ENCODE measurements around the gene EIF4G3. TPM values are rescaled to one million over a fixed set of nuclear protein-coding genes. Genes with fewer than 3 reads are reported as not detected.
A peak's percentile ranks its signal among the peaks of the same experiment; 100 is the strongest.

The EIF4G3 gene
- total and polyA plus RNA-seq, 10 of the 15 experiments (the other 5 are each of a cell fraction or from before 2014, with no cell fraction given) = 7.4 to 45.1 (median 29.1) TPM

- in situ Hi-C loops (cut with MboI) = no loop called here
- SMC1A ChIA-PET (ENCODE audit: uncharacterized antibody, unreplicated experiment) = no interaction called here
- no peak for TF ChIP-seq MTA3 (IDR thresholded peaks at IDR 0.05; ENCODE audit: borderline replicate concordance, low read length)
- TF ChIP-seq SUPT20H (IDR thresholded peaks at IDR 0.05; ENCODE audit: borderline replicate concordance, control insufficient read depth, low read depth, low read length) = no peak
- TF ChIP-seq BHLHE40 (IDR thresholded peaks at IDR 0.05; ENCODE audit: borderline replicate concordance in 1 of 2, low read depth in 2 of 2, low read length in 1 of 2) = no peak
- TF ChIP-seq, protein P1, sequence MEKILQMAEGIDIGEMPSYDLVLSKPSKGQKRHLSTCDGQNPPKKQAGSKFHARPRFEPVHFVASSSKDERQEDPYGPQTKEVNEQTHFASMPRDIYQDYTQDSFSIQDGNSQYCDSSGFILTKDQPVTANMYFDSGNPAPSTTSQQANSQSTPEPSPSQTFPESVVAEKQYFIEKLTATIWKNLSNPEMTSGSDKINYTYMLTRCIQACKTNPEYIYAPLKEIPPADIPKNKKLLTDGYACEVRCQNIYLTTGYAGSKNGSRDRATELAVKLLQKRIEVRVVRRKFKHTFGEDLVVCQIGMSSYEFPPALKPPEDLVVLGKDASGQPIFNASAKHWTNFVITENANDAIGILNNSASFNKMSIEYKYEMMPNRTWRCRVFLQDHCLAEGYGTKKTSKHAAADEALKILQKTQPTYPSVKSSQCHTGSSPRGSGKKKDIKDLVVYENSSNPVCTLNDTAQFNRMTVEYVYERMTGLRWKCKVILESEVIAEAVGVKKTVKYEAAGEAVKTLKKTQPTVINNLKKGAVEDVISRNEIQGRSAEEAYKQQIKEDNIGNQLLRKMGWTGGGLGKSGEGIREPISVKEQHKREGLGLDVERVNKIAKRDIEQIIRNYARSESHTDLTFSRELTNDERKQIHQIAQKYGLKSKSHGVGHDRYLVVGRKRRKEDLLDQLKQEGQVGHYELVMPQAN (conservative IDR thresholded peaks at IDR 0.05) = no peak
- no peak for TF ChIP-seq BCLAF1 (IDR thresholded peaks at IDR 0.05)
- no peak for TF ChIP-seq BRCA1 (IDR thresholded peaks at IDR 0.05; ENCODE audit: low read depth, low read length)
- no peak for TF ChIP-seq ATF3 (IDR thresholded peaks at IDR 0.05; ENCODE audit: borderline replicate concordance, extremely low read depth, low read depth, low read length)
- TF ChIP-seq SIN3A (IDR thresholded peaks at IDR 0.05; ENCODE audit: low read depth, low read length) = no peak
- no peak for TF ChIP-seq SMAD5 (IDR thresholded peaks at IDR 0.05; ENCODE audit: low read depth)
- TF ChIP-seq, protein P2, sequence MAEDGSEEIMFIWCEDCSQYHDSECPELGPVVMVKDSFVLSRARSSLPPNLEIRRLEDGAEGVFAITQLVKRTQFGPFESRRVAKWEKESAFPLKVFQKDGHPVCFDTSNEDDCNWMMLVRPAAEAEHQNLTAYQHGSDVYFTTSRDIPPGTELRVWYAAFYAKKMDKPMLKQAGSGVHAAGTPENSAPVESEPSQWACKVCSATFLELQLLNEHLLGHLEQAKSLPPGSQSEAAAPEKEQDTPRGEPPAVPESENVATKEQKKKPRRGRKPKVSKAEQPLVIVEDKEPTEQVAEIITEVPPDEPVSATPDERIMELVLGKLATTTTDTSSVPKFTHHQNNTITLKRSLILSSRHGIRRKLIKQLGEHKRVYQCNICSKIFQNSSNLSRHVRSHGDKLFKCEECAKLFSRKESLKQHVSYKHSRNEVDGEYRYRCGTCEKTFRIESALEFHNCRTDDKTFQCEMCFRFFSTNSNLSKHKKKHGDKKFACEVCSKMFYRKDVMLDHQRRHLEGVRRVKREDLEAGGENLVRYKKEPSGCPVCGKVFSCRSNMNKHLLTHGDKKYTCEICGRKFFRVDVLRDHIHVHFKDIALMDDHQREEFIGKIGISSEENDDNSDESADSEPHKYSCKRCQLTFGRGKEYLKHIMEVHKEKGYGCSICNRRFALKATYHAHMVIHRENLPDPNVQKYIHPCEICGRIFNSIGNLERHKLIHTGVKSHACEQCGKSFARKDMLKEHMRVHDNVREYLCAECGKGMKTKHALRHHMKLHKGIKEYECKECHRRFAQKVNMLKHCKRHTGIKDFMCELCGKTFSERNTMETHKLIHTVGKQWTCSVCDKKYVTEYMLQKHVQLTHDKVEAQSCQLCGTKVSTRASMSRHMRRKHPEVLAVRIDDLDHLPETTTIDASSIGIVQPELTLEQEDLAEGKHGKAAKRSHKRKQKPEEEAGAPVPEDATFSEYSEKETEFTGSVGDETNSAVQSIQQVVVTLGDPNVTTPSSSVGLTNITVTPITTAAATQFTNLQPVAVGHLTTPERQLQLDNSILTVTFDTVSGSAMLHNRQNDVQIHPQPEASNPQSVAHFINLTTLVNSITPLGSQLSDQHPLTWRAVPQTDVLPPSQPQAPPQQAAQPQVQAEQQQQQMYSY (CRISPR knock-in tag; IDR thresholded peaks at IDR 0.05) = no peak
- TF ChIP-seq ETV6 (conservative IDR thresholded peaks at IDR 0.05 in 1 of 2, IDR thresholded peaks at IDR 0.05 in 1 of 2; ENCODE audit: borderline replicate concordance in 1 of 2, low read depth in 1 of 2) = no peak
- no peak for TF ChIP-seq SREBF2 (IDR thresholded peaks at IDR 0.05; ENCODE audit: low read length)
- no peak for TF ChIP-seq CREM (IDR thresholded peaks at IDR 0.05; ENCODE audit: low read depth)
Observed at GRCh38 chr1:21098186-21098915, 78.3 kb downstream of the EIF4G3 start.

More at GRCh38 chr1:21098186-21098915, 78.3 kb downstream of the EIF4G3 start:
- no peaks in the 10 kb centered on the region; the same call in 1 of the 2 replicates for H3K79me2 ChIP-seq (ENCODE audit: control insufficient read depth, insufficient read depth, low read length)
- no peak overlapping the region for H3K4me3 ChIP-seq
- no peak overlapping the region for H3K27ac ChIP-seq (ENCODE audit: control insufficient read depth, insufficient read depth)
- ChIA-PET POLR2A (interaction anchor here (0.6 kb wide), 1 partner anchor 676 kb away, joined by 5 read pairs; no protein-coding TSS in a partner anchor), RAD21 (ENCODE audit: unreplicated experiment) (no interaction called here), CTCF (interaction anchor here (0.7 kb wide), 1 partner anchor 105 kb away, joined by 3 read pairs; no protein-coding TSS in a partner anchor)
- H2AFZ ChIP-seq (ENCODE audit: control insufficient read depth, low read depth, low read length) = no peak overlapping the region
- FAIRE-seq (peak; percentile 27), DNase-seq (ENCODE audit: low read depth, low spot score) (no peak), ATAC-seq (no peak)
- peaks cover 3% of the 10 kb centered on the region; the same call in 1 of the 2 replicates for H3K4me1 ChIP-seq (ENCODE audit: control insufficient read depth, insufficient read depth, low read length)
- H3K9me3 ChIP-seq (replicated peaks; ENCODE audit: control insufficient read depth, insufficient read depth, low read length) = no peaks in the 10 kb centered on the region; the same call in 1 of the 3 replicates
- peaks cover 0 to 5% of the 10 kb centered on the region in 2 experiments; a peak in 2 of 4 replicates for H3K36me3 ChIP-seq (ENCODE audit: control insufficient read depth in 2 of 2, insufficient read depth in 2 of 2, low read length in 1 of 2)
- no peak overlapping the region for H3K9ac ChIP-seq (ENCODE audit: control insufficient read depth, insufficient read depth, low read length)
- WGBS (ENCODE audit: insufficient coverage, insufficient replicate concordance, low lambda C conversion rate, missing lambda C conversion rate) = 98% methylated on average over 3 of the region's 5 CpGs
- BruUV-seq (replicated peaks) = no TSS peak
- no peak overlapping the region for H3K4me2 ChIP-seq (ENCODE audit: control insufficient read depth, insufficient read depth)
- H4K20me1 ChIP-seq (ENCODE audit: control insufficient read depth, insufficient read depth) = no peaks in the 10 kb centered on the region
- intact Hi-C loops (cut with micrococcal nuclease; ENCODE audit: unreplicated experiment) = no loop called here
- no peaks in the 10 kb centered on the region for H3K27me3 ChIP-seq (replicated peaks in 1 of 2; ENCODE audit: control insufficient read depth in 2 of 2, insufficient read depth in 2 of 2, low read length in 1 of 2)

Measured in GM12878 (cell line).